Activated B cell treated with CpG ODN at 0.5 μM for 24 hours (primary cell): Measurements from ENCODE around the gene PNKD. TPM values are rescaled to one million over a fixed set of nuclear protein-coding genes. Genes with fewer than 3 reads are reported as not detected.
A peak's percentile ranks its signal among the peaks of the same experiment; 100 is the strongest.

ENCODE experiments used
- ATAC-seq: fragments of 200-7000 bp; cut with Tn5 transposase; one replicate; pipeline ENCODE4 v1.10.0; 2021; ENCODE audit warnings: low read depth, mild to moderate bottlenecking, moderate library complexity
- CTCF ChIA-PET: fragments of 350-600 bp; sonication (Branson Sonifier 250); formaldehyde crosslinking; loops from one replicate; lab custom pipeline; 2021; ENCODE audit warnings: antibody characterized with exemption; lab: Charles Lee
- POLR2A ChIA-PET: fragments of 350-600 bp; sonication (Branson Sonifier 250); formaldehyde crosslinking; loops from one replicate; lab custom pipeline; 2021; ENCODE audit warnings: antibody characterized with exemption; lab: Charles Lee
- DNase-seq: peaks from one replicate; pipeline ENCODE4 v3.0.0; 2022
- H3K27ac Mint-ChIP-seq: one replicate; pipeline ENCODE4 v1.8.0; 2020; ENCODE audit warnings: mixed read lengths
- H3K27me3 Mint-ChIP-seq: one replicate; pipeline ENCODE4 v1.8.0; 2021; ENCODE audit warnings: mixed read lengths
- H3K36me3 Mint-ChIP-seq: one replicate; pipeline ENCODE4 v1.8.0; 2021; ENCODE audit warnings: low read depth, mixed read lengths
- H3K4me1 Mint-ChIP-seq: one replicate; pipeline ENCODE4 v1.8.0; 2021; ENCODE audit warnings: mixed read lengths
- H3K4me3 Mint-ChIP-seq: one replicate; pipeline ENCODE4 v1.8.0; 2020; ENCODE audit warnings: mild to moderate bottlenecking, mixed read lengths
- H3K9me3 Mint-ChIP-seq: one replicate; pipeline ENCODE4 v1.8.0; 2020; ENCODE audit warnings: mixed read lengths
- CTCF ChIP-seq: fragments of 200-600 bp; IDR thresholded peaks from one replicate; pipeline ENCODE4 v1.8.0; 2022; ENCODE audit warnings: antibody characterized with exemption, mild to moderate bottlenecking
- intact Hi-C: fragments of 100-400 bp; cut with micrococcal nuclease; formaldehyde crosslinking; loops from one replicate; pipeline ENCODE4 v1.15.1; 2024
- total RNA-seq: library from RNA; stranded (reverse); gene quantifications from 2 replicates; pipeline ENCODE4 v1.2.3, GENCODE V29; 2022

PNKD gene
- total RNA-seq, 1 donor from 2014 or later: 21.0 TPM

GRCh38 chr2:218317835-218318234, 47.5 kb downstream of the PNKD start:
- ATAC-seq: no peak
- peaks cover 33% of the 10 kb centered on the region for H3K4me1 Mint-ChIP-seq
- no peak overlapping the region for H3K4me3 Mint-ChIP-seq
- TF ChIP-seq CTCF: no peak
- no peak overlapping the region for H3K27ac Mint-ChIP-seq
- DNase-seq: no peak
- H3K9me3 Mint-ChIP-seq: no peaks in the 10 kb centered on the region
- ChIA-PET POLR2A (no interaction called here), CTCF (no interaction called here)
- H3K36me3 Mint-ChIP-seq: no peaks in the 10 kb centered on the region
- intact Hi-C loops: no loop called here
- no peaks in the 10 kb centered on the region for H3K27me3 Mint-ChIP-seq

GRCh38 chr2:218318241-218318640, 47.9 kb downstream of the PNKD start:
- Mint-ChIP-seq H3K27ac (no peak overlapping the region), H3K4me1 (peaks cover 33% of the 10 kb centered on the region), H3K36me3 (no peaks in the 10 kb centered on the region), H3K27me3 (no peaks in the 10 kb centered on the region), H3K4me3 (no peak overlapping the region), H3K9me3 (no peaks in the 10 kb centered on the region)
- ChIA-PET POLR2A (no interaction called here), CTCF (no interaction called here)
- ATAC-seq (no peak), DNase-seq (no peak)
- TF ChIP-seq CTCF: no peak
- intact Hi-C loops: no loop called here

DNA sequence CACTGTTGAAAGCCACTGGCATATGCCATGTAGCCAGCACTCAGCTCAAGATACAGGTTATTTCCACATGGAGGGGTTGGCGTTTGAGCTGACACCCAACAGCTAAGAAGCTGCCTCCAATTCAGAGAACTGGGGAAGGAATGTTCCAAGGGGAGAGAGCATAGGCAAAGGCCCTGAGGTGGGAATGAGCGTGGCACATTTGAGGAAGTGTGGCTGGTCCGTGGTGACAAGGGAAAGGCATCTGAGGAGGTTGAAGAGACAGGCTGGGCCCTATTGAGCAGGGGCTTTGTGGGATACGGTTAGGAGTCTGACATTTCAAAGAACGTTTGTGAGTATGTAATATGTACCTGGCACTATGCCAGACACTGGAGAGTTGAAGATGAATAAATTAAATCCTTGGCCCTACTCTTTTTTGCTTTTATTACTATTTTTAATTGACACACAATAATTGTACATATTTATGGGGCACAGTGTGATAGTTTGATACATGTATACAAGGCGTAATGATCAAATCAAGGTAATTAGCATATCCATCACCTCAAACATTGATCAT, 49.6 kb downstream of the PNKD start:
- Mint-ChIP-seq H3K36me3 (no peaks in the 10 kb centered on the region), H3K4me3 (no peak overlapping the region), H3K27me3 (peaks cover 7% of the 10 kb centered on the region), H3K4me1 (peaks cover 43% of the 10 kb centered on the region), H3K9me3 (no peaks in the 10 kb centered on the region), H3K27ac (no peak overlapping the region)
- ATAC-seq (no peak), DNase-seq (no peak)
- no peak for TF ChIP-seq CTCF
- intact Hi-C loops: loop anchor here (2.0 to 5.0 kb wide), 2 partner anchors 19 to 47 kb away; no protein-coding TSS in a partner anchor
- POLR2A ChIA-PET: interaction anchor here (1.2 to 1.9 kb wide), 2 partner anchors 10 to 29 kb away, joined by 4 to 13 read pairs; no protein-coding TSS in a partner anchor
- CTCF ChIA-PET: interaction anchor here (1.8 kb wide), 1 partner anchor 18 kb away, joined by 5 read pairs; no protein-coding TSS in a partner anchor

DNA sequence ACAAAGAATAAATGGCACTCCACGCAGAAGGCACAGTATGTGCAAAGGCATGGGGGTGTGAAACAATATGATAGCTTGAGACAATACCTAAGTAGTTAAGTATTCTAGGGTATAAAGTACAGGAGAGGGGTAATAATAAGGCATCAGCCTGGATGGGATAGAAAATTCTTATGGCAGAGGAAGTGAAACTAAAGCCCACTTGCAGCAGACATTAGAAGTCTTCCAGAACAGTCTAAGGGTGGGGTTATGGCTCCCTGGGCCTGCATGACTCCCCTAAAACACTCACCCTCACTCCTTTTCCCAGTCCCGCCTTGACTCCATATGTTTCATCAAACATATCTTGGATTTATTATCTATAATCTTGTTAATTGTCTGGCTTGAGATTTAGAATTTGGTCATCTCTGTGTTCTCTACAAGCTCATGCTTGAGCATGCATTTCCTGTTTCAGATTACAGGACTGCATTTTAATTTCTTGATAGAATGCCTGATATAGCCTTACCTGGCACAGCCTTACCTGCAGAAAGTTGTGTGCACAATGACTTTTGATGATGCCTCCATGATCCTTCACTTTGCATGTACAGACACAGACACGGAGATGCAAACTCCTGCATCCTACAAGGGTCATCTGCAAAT, 50.5 kb downstream of the PNKD start:
- POLR2A ChIA-PET: interaction anchor here (0.6 to 1.9 kb wide), 3 partner anchors 9 to 35 kb away, joined by 4 to 13 read pairs (median 11); no protein-coding TSS in a partner anchor
- no peaks in the 10 kb centered on the region for H3K9me3 Mint-ChIP-seq
- peaks cover 7% of the 10 kb centered on the region for H3K27me3 Mint-ChIP-seq
- peak overlapping the region; percentile 50 for H3K4me3 Mint-ChIP-seq
- ATAC-seq (no peak), DNase-seq (no peak)
- CTCF ChIA-PET: interaction anchor here (1.8 kb wide), 1 partner anchor 19 kb away, joined by 5 read pairs; no protein-coding TSS in a partner anchor
- H3K27ac Mint-ChIP-seq: peak overlapping the region; percentile 19
- H3K4me1 Mint-ChIP-seq: peaks cover 43% of the 10 kb centered on the region
- TF ChIP-seq CTCF: no peak
- intact Hi-C loops: loop anchor here (2.0 to 5.0 kb wide), 2 partner anchors 20 to 46 kb away; no protein-coding TSS in a partner anchor
- no peaks in the 10 kb centered on the region for H3K36me3 Mint-ChIP-seq
